Skeletal muscle satellite cell (primary cell): Measurements from ENCODE around the gene BARX2.
A peak's percentile ranks its signal among the peaks of the same experiment; 100 is the strongest.

Source experiments
- H3K27me3 ChIP-seq: 2 replicates; pipeline ENCODE4 v1.7.0; 2013; ENCODE audit warnings: low read length; ENCODE audit not compliant: control insufficient read depth, insufficient read depth
- H3K36me3 ChIP-seq: 2 replicates; pipeline ENCODE4 v1.7.0; 2013; ENCODE audit warnings: mild to moderate bottlenecking, control low read depth, low read length; ENCODE audit not compliant: insufficient read depth
- H3K4me1 ChIP-seq: 2 replicates; pipeline ENCODE4 v1.7.0; 2013; ENCODE audit warnings: low read length; ENCODE audit not compliant: control insufficient read depth, insufficient read depth
- H3K4me2 ChIP-seq: 2 replicates; pipeline ENCODE4 v1.7.0; 2013; ENCODE audit warnings: mild to moderate bottlenecking, low read length
- H3K4me3 ChIP-seq: 2 replicates; pipeline ENCODE4 v1.7.0; 2013; ENCODE audit warnings: low read length
- H3K9ac ChIP-seq: 2 replicates; pipeline ENCODE4 v1.7.0; 2013; ENCODE audit warnings: mild to moderate bottlenecking, low read depth, low read length, moderate library complexity
- H3K9me3 ChIP-seq: replicated peaks from 2 replicates; pipeline ENCODE4 v1.7.0; 2013; ENCODE audit warnings: mild to moderate bottlenecking, control low read depth, low read length

Gene BARX2

GRCh38 chr11:129374993-129375750 is 476 bp upstream of the BARX2 start:
- Histone ChIP-seq H3K27me3 (peaks cover 93% of the 10 kb centered on the region), H3K9ac (no peak overlapping the region), H3K4me2 (peak overlapping the region; percentile 67), H3K4me1 (peaks cover 4% of the 10 kb centered on the region), H3K9me3 (no peaks in the 10 kb centered on the region), H3K36me3 (no peaks in the 10 kb centered on the region), H3K4me3 (peak overlapping the region; percentile 55)

GRCh38 chr11:129376658-129377341 is 1.2 kb downstream of the BARX2 start:
- Histone ChIP-seq H3K36me3 (no peaks in the 10 kb centered on the region), H3K4me2 (no peak overlapping the region), H3K4me3 (no peak overlapping the region), H3K4me1 (peaks cover 4% of the 10 kb centered on the region), H3K9ac (no peak overlapping the region), H3K27me3 (peaks cover 90% of the 10 kb centered on the region), H3K9me3 (no peaks in the 10 kb centered on the region)

GRCh38 chr11:129377739-129378138 is 2.1 kb downstream of the BARX2 start:
- Histone ChIP-seq H3K4me2 (no peak overlapping the region), H3K4me3 (no peak overlapping the region), H3K4me1 (peaks cover 4% of the 10 kb centered on the region), H3K36me3 (no peaks in the 10 kb centered on the region), H3K9me3 (no peaks in the 10 kb centered on the region), H3K27me3 (peaks cover 82% of the 10 kb centered on the region), H3K9ac (no peak overlapping the region)

- Histone ChIP-seq H3K9ac (no peak overlapping the region), H3K4me2 (no peak overlapping the region), H3K27me3 (peaks cover 74% of the 10 kb centered on the region), H3K4me1 (no peaks in the 10 kb centered on the region), H3K9me3 (no peaks in the 10 kb centered on the region), H3K4me3 (no peak overlapping the region), H3K36me3 (no peaks in the 10 kb centered on the region)
These were observed 4.8 kb downstream of the BARX2 start for GRCh38 chr11:129380413-129380812.

GRCh38 chr11:129382583-129382982 is 6.9 kb downstream of the BARX2 start:
- Histone ChIP-seq H3K9ac (no peak overlapping the region), H3K4me1 (no peaks in the 10 kb centered on the region), H3K27me3 (peaks cover 75% of the 10 kb centered on the region), H3K36me3 (no peaks in the 10 kb centered on the region), H3K9me3 (no peaks in the 10 kb centered on the region), H3K4me2 (no peak overlapping the region), H3K4me3 (no peak overlapping the region)

GRCh38 chr11:129383060-129383459 is 7.4 kb downstream of the BARX2 start:
- Histone ChIP-seq H3K27me3 (peaks cover 74% of the 10 kb centered on the region), H3K9ac (no peak overlapping the region), H3K36me3 (no peaks in the 10 kb centered on the region), H3K4me2 (no peak overlapping the region), H3K9me3 (no peaks in the 10 kb centered on the region), H3K4me3 (no peak overlapping the region), H3K4me1 (no peaks in the 10 kb centered on the region)

GRCh38 chr11:129383502-129383901 is 7.9 kb downstream of the BARX2 start:
- Histone ChIP-seq H3K9ac (no peak overlapping the region), H3K4me1 (no peaks in the 10 kb centered on the region), H3K27me3 (peaks cover 74% of the 10 kb centered on the region)

GRCh38 chr11:129384415-129384814 is 8.8 kb downstream of the BARX2 start:
- H3K4me2 ChIP-seq, result no peak overlapping the region
- H3K36me3 ChIP-seq, result no peaks in the 10 kb centered on the region
- H3K4me1 ChIP-seq, result no peaks in the 10 kb centered on the region
- peaks cover 73% of the 10 kb centered on the region for H3K27me3 ChIP-seq
- H3K4me3 ChIP-seq, result no peak overlapping the region
- H3K9ac ChIP-seq, result no peak overlapping the region
- no peaks in the 10 kb centered on the region for H3K9me3 ChIP-seq

More at GRCh38 chr11:129383502-129383901, 7.9 kb downstream of the BARX2 start:
- Histone ChIP-seq H3K9me3 (no peaks in the 10 kb centered on the region), H3K4me2 (no peak overlapping the region), H3K4me3 (no peak overlapping the region), H3K36me3 (no peaks in the 10 kb centered on the region)

GRCh38 chr11:129385801-129386200 is 10.2 kb downstream of the BARX2 start:
- Histone ChIP-seq H3K36me3 (no peaks in the 10 kb centered on the region), H3K4me2 (no peak overlapping the region), H3K4me3 (no peak overlapping the region), H3K4me1 (no peaks in the 10 kb centered on the region), H3K9ac (no peak overlapping the region), H3K9me3 (no peaks in the 10 kb centered on the region), H3K27me3 (peaks cover 74% of the 10 kb centered on the region)

GRCh38 chr11:129386795-129387397 is 11.2 kb downstream of the BARX2 start:
- Histone ChIP-seq H3K9ac (no peak overlapping the region), H3K4me1 (no peaks in the 10 kb centered on the region), H3K4me2 (no peak overlapping the region), H3K36me3 (no peaks in the 10 kb centered on the region), H3K27me3 (peaks cover 76% of the 10 kb centered on the region), H3K9me3 (no peaks in the 10 kb centered on the region), H3K4me3 (no peak overlapping the region)

GRCh38 chr11:129387434-129387833 is 11.8 kb downstream of the BARX2 start:
- Histone ChIP-seq H3K4me1 (no peaks in the 10 kb centered on the region), H3K36me3 (no peaks in the 10 kb centered on the region), H3K4me2 (no peak overlapping the region), H3K4me3 (no peak overlapping the region), H3K9ac (no peak overlapping the region), H3K27me3 (peaks cover 81% of the 10 kb centered on the region), H3K9me3 (no peaks in the 10 kb centered on the region)
